Dermis blood vessel endothelial cell (primary cell): ENCODE results near the gene PRRX1. TPM values are rescaled to one million over a fixed set of nuclear protein-coding genes. Genes with fewer than 3 reads are reported as not detected.

Experiments used
- DNase-seq: peaks from one replicate; pipeline ENCODE4 v3.0.0; 2010
- total RNA-seq: library from RNA; depleted of rRNA; stranded (reverse); fragments of >200 nt; gene quantifications from 2 replicates; pipeline ENCODE4 v1.2.3, GENCODE V29; 2014

Gene PRRX1
- 0.17 and 0.37 TPM in 2 replicates for total RNA-seq

GRCh38 chr1:170664093-170664827 is at the start of gene PRRX1:
Gene PRRX1, plus strand, starts transcription at chr1:170664131. Its CDS starts 88 bp downstream, at chr1:170664219.
- DNase-seq: peak; percentile 16

DNA sequence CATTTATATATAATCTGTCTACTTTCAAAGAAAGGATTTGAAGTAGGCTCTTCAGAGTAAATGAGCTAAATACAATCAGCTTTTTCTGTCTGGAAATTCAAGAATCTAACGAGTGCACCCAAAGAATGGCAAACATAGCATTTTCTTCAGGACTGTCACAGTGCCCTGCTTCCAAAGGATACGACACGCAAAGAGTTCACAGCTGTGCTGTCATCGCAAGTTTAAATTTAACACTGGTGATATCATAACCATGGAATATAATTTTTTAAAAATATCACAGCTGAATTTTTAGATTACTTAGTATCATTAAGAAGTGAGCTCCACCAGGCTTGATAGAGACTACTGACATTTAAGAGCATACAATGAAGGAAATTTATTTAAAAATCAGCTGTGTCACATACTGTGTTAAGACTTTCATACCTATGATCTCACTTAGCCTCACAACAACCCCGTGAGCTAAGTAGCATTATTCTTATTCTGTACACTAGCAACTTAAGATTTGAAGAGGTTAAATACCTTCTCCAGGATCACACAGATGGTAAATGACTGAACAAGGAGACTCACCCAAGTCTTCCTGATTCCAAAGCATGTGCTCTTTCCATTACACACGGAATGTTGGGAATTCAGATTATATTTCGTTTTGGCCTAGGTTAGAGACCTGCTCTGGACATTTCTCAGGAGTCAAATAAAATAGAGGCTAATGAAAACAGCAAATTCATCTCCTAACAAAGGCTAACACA is 46.2 kb upstream of the PRRX1 start:
- no peak for DNase-seq

GRCh38 chr1:170618421-170618820 is 45.5 kb upstream of the PRRX1 start:
- DNase-seq: no peak

DNA sequence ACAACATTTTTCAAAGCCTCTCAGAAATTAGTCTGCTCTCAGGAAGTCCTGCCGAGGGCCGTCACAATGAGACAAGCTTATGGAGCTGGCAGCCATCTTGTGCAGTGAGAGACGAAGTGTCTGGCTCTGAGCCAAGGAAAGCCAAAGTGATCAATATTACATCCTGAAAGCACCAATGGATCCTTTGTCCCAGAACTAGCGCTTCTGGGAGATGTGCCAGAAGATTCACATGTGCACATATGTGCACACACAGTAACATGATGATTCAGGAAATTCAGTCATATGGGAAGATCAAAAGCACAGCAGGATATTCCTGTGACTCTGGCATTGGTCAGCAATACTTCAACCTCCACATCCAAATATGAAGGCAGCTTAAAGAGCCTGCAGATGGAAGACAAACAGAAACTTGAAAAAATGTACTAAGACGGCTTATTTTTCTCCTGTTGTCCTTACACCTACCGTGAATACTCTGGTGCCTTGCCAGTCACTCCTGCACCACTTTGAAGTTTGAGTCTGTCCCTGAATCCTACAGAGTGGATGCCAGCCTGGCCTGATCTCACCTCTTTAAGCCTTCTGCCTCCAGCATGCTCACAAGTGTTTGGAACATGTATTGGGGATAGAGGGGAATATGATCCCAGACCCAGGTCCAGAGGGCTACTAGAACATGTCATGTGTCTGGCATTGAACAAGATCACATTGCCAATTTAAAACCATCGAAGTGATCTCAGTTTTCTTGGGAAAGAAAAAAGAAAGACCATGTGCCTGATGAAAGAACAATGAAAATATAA is 44.5 kb upstream of the PRRX1 start:
- peak; percentile 36 for DNase-seq

DNA sequence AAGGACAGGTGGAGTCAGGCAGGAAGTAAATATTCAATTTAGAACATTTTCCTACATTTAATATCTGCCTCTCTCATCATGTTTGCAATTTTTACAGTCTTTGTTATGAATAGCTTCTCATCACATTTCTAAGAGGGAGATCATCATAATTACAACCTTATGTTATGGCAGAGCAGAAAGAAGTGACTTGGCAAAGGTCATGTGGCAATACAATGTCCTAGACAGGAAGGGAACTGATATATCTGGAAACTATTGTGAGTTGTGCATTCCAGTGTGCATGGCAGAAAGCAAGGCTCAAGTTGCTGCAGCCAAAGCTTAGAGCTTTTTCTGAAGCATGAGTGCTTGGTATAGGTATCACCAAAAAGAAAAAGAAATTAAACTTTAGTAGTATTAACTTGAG is 43.8 kb upstream of the PRRX1 start:
- DNase-seq: peak; percentile 5

GRCh38 chr1:170623171-170623570 is 40.8 kb upstream of the PRRX1 start:
- DNase-seq: no peak

DNA sequence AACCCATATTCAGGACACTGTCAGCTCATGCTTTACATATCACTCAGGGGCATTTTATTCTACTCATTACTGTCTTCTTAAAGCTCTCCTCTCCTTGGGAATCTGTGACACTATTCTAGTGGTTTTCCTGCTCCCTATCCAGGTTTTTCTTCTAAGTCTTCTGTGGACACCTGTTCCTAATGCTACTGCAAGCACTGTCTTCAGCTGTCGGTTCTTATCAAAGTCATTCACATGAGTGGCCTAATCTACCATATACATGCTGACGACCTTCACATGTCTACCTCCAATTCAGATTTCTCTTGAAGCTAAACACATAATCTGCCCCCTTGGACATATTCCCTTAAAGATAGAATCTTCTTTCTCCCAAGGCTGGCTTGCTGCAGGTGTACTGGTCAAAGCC is 39.8 kb upstream of the PRRX1 start:
- DNase-seq: no peak

GRCh38 chr1:170630977-170631376 is 33.0 kb upstream of the PRRX1 start:
- no peak for DNase-seq

DNA sequence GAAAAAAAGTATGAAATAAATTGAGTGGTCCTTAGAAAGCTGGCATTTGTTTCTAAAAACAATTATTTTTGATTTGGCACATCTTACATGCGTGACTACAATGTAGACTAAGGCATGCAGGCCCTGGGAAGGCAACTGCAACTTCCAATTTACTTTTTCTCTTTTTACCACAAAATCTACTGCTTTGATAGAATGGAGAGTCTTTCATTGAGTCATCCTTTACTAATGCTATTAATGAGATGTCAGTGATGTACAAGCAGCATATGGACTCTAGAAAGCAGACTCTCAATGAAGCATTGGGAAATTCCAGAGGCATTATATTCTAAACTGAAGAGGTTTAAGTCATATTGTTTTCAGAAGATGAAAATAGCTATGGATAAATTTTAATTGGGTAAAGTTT is 29.6 kb upstream of the PRRX1 start:
- no peak for DNase-seq

GRCh38 chr1:170634824-170635410 is 29.0 kb upstream of the PRRX1 start:
- peak; percentile 40 for DNase-seq

DNA sequence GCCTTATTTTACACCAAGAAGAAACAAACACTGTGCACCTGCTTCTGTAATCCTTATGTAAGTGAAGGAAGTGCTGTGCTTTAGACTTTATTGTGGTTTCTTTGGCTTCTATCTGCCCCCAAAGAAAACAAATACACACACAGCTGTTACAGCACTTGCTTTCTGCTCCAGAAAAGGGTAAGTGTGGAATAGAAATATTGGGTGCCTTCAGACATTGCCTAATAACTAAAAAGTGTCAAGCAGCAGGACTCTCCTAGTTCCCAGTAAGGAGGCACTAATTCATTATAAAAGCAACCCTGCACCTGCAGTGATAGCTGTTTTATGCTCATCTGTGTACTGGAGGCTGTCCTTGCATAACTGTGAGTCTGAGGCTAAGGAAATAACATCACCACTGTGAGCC is 23.4 kb upstream of the PRRX1 start:
- no peak for DNase-seq

DNA sequence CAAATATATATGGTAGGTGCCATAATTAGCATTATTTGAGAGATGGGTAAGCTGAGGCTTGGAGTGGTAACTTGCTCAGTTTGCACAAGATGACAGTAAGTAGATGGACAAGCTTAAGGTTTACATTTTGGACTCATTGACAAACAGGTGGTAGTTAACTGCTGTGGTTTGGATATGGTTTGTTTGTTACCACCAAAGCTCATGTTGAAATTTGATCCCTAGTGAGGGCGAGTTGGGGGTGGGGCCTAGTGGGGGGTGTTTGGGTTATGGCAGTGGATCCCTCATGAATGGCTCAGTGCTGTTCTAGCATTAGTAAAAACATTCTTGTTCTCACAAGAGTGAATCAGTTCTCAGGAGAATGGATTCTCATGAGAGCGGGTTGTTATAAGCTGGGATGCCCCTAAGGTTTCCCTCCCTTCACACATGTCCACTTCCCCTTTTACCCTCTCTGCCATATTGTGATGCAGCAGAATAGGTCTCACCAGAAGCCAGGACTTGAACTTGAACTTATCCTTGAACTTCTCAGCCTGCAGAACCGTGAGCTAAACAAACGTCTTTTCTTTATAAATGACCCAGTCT is 6.6 kb upstream of the PRRX1 start:
- DNase-seq: no peak

- no peak for DNase-seq
These were observed 4.4 kb upstream of the PRRX1 start for GRCh38 chr1:170659399-170660035.

DNA sequence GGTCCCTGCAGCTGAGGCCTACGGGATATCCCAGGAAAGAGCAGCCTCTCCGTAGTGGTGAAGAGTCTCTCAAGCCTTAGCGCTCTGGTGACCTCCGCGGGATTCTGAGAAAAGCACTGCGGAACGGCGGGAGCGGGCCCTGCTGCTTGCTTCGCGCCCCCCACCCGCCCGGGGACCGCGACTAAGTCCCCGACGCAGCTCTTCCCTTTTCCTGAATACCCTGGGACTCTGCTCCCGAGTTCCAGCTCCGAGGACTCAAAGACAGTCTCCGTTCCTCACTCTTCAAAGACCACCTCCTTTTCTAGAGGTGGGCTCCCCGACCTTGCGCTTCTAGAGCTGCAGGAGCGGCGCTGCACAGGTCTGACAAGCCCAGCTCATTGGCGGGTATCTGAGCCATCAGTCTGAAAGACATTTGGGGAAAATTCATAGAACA is 3.6 kb upstream of the PRRX1 start:
- no peak for DNase-seq

- DNase-seq: peak; percentile 28
These were observed 2.9 kb upstream of the PRRX1 start for GRCh38 chr1:170660871-170661645.

- DNase-seq: peak; percentile 20
These were observed 2.1 kb upstream of the PRRX1 start for GRCh38 chr1:170661646-170662411.

- no peak for DNase-seq
These were observed 1.1 kb upstream of the PRRX1 start for GRCh38 chr1:170662561-170663403.

- no peak for DNase-seq
These were observed 383 bp upstream of the PRRX1 start for GRCh38 chr1:170663404-170664092.
